ENCODE results near the gene SGK2.

DNA sequence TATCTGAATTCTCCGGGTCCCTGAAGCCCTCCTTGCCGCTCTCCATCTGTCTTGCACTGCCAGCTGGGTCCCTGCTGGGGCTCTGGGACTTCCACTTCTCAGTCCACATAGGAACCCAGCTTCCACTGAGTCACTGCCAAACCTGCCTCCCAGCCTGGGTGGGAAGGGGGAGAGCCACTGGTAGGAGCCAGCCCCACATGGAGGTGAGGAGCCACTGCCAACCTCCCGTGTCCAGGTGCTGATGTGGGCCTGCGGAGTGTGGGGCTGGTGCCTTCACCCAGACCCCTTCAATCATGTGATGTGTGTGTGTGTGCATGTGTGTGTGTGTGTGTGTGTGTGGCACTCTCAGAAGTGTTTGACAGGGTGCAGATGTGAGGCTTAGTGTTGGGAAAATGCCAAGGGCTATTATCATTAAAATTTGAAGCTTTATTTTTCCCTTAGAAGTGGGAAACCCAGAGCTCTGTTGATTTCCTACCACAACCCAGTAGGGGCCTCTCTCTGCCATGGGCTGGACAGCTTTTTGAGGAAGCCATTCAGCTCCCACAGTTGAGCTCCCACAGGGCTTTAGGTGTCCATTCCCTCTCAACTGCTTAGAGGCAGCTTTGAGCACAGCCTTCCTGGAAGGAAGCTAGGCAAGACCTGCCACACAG lies 9.3 kb upstream of the SGK2 start:
- TF ChIP-seq TAF1 (IDR thresholded peaks at IDR 0.05; ENCODE audit: low read depth, low read length), result no peak
- no peak for TF ChIP-seq POLR2A (IDR thresholded peaks at IDR 0.05; ENCODE audit: low read depth, low read length)
- TF ChIP-seq POLR2AphosphoS5 (IDR thresholded peaks at IDR 0.05; ENCODE audit: low read depth, low read length), result no peak
- no peak for TF ChIP-seq SPI1 (IDR thresholded peaks at IDR 0.05; ENCODE audit: low read depth, low read length)

Measured in GM12891 (cell line).